ELR (cell line): ENCODE results near the gene EGR2.
A peak's percentile ranks its signal among the peaks of the same experiment; 100 is the strongest.

ENCODE experiments used
- DNase-seq: peaks from one replicate; pipeline ENCODE4 v3.0.0-alpha.2; 2015; ENCODE audit warnings: low read depth

The EGR2 gene

DNA sequence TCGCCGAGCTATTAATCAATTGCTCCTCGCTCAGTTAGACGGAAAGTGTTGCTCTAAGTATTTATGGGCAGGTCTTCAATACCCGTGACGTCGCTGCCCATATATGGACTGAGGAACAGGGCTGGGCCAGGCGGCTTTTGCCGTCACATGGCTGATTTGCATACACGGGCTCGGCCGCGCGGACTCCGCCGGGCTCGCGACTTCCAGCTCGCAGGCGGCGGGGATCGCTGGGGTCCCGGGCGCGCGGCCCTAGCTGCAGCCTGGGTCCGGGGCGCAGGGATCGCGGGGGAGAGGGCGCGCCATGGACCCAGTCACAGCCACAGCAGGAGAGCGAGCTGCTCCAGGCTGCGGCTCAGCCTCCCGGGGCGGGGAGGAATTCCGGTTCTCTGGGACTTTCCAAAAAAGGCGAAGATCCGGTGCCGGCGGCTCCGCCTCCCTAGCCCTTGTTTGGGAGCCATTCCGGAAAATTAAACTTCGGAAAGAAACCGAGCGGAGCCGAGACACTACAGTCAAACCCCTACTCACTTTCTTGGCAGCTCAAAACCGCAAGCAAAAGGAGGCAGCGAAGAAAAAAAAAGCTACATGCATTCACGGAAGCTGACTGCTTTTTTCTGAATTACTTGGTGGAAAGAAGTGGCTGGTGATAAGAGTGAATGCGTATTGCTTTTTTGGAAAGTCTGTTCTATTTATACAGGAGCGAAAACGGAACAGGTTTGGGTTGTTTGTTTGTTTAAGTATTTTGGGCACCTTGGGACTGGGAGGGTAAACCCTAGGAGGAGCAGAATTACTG lies at the start of gene EGR2:
TSS of gene EGR2 (minus strand) at position 36 of the 790 bp plus-strand sequence. CDS start 337 bp downstream, outside the sequence.
- peak; percentile 94 for DNase-seq

- no peak for DNase-seq
Measured at GRCh38 chr10:62862447-62862846, 46.3 kb upstream of the EGR2 start.

DNA sequence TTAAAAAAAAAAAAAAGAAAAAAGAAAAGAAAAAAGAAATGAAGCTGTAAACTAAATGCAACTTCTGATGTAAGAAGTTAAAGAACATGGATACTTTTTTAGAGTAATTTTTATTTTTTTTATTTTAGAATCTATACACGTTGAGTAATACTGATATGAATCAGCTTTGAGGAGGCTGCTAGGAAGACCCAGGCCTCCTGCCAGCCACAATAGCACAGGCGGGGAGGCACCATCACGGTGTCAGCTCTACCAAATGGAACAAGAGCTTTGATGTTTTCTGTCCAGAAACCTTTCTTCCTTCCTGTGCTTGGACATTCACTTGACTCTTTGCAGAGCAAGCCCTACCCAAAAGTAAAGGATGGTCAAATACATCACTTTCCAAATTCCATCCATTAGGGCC lies 45.3 kb upstream of the EGR2 start:
- DNase-seq, result no peak

- DNase-seq, result no peak
Measured at GRCh38 chr10:62860946-62861345, 44.8 kb upstream of the EGR2 start.

DNA sequence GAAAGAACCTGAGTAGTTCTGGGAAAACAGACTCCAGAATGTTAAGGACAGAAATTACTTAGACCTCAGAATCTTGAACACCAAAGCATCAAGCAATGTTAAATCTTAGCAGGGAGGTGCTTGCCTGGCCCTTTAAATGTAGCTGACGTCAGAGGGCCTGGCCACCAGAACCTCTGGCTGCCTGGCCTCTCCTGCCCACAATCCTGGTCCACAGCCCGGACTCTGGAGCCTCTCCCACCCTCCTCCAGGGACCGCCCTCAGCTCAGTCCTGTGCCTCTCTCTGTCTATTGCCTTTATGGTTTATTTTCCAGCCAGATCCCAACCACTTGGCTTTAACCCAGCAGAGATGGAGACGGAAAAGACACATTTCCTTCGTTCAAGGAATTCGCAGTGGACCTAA lies 42.2 kb upstream of the EGR2 start:
- DNase-seq, result no peak

DNA sequence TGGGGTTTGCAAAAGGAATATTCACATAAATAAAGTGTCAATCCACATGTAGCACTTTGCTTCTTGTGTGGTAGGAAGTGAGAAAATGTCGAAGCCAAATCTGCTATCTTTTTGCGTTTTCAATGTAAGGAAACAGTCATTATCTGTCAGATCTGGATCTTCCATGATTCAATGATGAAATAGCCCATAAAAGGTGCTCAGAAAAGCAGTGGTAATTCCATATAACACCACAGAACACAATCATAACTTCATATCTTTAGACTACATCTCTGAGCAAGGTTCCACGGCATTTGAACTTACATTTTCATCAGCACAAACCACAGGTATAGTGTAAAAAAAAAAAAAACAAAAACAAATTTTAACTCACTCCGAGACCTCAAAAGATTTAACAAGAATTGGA lies 39.9 kb upstream of the EGR2 start:
- no peak for DNase-seq

DNA sequence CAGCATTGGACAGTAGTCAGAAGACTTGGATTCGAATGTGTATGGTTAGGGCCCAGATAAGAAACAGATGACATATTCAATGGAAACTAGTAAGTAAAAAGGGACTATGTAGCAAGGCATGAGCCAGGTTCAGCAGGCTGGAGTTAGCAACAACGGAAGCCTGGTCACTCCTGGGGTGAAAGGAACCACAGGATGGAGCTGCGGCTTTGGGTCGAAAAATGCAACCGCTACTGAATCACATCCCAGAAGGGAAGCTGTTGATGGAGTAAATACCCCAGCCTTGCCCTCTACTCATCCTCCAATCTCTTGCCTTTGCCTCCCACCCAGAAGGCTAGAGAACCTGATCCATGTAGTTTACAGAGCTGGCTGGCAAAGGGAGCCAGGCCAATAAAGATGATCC lies 37.5 kb upstream of the EGR2 start:
- no peak for DNase-seq

GRCh38 chr10:62852961-62853702 lies 37.0 kb upstream of the EGR2 start:
- no peak for DNase-seq

- DNase-seq, result peak; percentile 27
Measured at GRCh38 chr10:62851442-62851841, 35.3 kb upstream of the EGR2 start.

GRCh38 chr10:62850646-62851045 lies 34.5 kb upstream of the EGR2 start:
- no peak for DNase-seq

DNA sequence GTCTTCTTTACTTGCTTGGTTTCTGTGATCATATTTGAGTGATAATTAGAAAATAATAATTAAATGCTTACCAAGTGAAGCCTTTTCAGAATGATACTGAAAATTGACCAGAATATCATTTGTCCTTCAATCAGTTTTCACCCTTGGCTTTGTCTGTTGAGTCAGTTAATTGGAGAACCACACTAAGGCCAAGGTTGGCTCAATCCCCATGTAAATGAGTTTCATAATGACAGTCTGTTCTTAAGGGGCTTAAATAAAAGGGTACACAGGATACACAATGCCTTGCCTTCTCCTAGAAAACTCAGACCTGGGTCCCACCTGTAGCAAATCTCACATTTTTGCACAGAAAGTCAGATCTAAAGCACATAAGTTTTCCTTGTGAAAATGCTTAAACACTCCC lies 31.3 kb upstream of the EGR2 start:
- DNase-seq, result no peak

GRCh38 chr10:62844280-62845011 lies 28.3 kb upstream of the EGR2 start:
- no peak for DNase-seq

DNA sequence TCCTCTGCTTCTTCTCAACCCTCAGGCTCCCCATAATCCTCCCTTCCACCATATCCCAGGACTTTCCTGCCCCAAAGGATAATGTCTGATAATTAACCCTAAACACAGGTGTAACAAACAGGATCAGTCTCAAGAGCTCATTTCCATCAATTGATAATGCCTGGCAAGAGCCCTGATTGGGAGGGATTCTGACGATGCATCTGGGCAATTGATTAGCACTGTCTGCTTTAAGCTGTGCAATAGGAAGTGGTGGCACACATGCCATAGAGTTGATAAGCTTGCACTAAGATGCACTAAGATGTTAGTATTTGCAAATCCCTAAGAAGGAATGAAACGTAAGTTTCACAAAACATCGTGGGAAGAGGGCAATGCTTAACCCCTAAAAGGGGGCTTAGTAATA lies 27.4 kb upstream of the EGR2 start:
- DNase-seq, result no peak

DNA sequence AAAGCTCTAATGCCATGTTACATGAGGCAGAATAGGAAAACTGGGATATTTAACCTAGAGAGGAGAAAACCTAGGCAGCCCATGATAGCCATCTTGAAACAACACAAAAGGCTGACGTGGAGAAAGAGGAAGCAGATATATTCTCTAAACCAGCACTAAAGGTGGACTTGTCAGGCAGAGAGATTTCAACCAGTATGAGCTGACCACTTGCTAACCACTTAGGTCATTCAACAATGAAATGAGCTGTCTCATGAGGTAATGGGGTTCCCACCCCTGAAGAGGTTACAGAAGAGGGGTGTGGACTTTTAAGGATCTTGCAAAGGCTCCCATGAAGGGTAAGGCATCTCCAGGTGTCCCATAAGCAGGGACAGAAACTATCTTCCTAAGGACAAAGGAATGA lies 26.8 kb upstream of the EGR2 start:
- no peak for DNase-seq

DNA sequence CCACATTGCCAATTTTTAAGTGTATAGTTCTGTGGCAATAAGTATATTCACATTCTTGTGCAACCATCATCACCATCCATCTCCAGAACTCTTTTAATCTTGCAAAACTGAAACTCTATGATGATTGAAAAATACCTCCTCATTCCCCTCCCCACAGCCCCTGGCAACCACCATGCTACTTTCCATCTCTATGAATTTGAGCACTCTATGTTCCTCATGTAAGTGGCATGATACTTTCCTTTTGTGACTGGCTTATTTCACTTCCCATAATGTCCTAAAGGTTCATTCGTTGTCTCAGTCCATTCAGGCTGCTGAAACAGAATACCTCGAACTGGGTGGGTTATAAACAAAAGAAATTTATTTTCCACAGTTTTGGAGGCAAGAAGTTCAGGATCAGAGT lies 23.4 kb upstream of the EGR2 start:
- no peak for DNase-seq

- DNase-seq, result peak; percentile 73
Measured at GRCh38 chr10:62831346-62831745, 15.2 kb upstream of the EGR2 start.

GRCh38 chr10:62830679-62831078 lies 14.5 kb upstream of the EGR2 start:
- no peak for DNase-seq

GRCh38 chr10:62829622-62830021 lies 13.5 kb upstream of the EGR2 start:
- DNase-seq, result no peak

GRCh38 chr10:62826273-62826672 lies 10.1 kb upstream of the EGR2 start:
- DNase-seq, result no peak

DNA sequence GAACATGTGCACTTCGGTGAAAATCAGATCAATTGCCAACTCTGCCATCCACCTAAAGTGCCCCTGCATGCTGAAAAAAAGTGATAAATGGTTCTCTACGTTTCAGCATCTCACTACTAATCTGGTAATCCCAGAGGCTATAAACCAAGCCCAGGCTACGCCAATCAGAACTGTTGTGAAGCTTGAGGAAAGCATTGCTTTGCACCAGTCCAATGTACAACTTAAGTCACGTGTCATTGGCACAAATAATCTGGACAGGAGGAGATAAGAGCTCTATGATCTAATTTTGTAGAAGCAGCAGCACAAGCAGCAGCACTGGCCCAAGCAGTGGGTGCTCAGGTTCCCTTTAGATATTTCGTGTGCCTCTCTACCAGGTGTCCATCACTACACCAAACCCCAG lies 4.4 kb upstream of the EGR2 start:
- DNase-seq, result no peak

DNA sequence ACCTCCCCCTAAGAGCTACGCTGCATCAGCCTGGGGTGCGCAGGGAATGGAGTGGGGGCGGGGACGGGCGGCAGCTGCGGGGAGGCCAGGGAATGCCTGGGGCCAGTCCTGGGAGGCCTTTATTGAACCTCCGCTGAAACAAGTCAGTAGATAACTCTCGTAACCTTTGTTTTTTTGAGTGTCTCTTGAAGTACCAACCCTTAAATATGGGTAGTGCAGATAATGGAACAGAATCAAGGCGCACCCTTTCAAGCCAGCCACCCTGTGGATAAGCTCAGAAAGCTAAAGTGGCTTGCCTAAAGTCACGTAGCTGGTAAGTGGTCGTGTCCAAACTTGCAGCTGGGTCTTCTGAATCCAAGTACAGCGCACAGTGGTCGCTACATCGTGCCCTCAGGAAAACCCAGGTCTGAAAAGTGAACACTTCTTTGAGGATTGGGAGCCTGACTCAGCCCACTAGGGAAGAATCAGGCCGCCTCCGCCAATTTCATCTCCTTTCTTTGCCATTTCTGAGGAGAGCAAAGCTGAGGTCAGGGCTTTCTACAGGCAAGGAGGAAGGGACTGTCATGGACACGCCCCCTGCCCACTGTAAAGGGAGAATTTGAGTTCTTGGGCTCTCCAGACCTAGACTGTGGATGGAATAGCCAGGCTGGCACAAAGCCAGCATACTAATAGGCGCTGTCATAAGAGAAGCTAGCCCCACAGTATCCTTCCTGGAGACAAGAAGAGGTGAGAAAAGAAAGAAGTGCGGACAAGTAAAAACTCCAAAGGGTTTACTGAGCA lies 3.2 kb upstream of the EGR2 start:
- peak; percentile 3 for DNase-seq

- no peak for DNase-seq
Measured at GRCh38 chr10:62818426-62819011, 2.4 kb upstream of the EGR2 start.
